Measurements from ENCODE around the gene SLC7A7. TPM values are rescaled to one million over a fixed set of nuclear protein-coding genes. Genes with fewer than 3 reads are reported as not detected.

SLC7A7 gene
- total RNA-seq, 1 donor from 2014 or later, result 4.6 TPM

DNA sequence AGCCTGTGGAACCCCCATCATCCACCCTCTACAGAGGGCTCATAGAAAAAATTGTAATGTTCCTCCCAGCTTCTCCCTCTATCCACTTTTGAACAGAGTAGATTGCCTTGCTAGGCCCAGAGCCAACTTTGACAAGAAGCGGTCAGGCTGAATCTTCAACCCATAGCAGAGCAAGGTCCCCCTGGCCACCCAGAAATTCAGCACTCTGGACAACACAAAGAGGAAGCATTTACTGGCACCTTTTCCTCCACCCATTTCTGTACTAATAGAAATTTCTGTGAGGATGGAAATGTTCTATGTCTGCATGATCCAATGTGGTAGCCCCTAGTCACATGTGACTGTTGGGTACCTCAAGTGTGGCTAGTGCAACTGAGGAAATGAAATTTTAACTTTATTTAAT, 91.4 kb downstream of the SLC7A7 start:
- Histone ChIP-seq H3K27ac (replicated peaks) (no peak overlapping the region), H3K4me1 (no peaks in the 10 kb centered on the region), H3K4me3 (no peak overlapping the region), H3K9me3 (replicated peaks) (peaks cover 13% of the 10 kb centered on the region), H3K27me3 (ENCODE audit: low read depth) (peaks cover 8% of the 10 kb centered on the region), H3K36me3 (no peaks in the 10 kb centered on the region)
- DNase-seq, result no peak
- intact Hi-C loops (cut with micrococcal nuclease), result no loop called here
- TF ChIP-seq, protein P1, sequence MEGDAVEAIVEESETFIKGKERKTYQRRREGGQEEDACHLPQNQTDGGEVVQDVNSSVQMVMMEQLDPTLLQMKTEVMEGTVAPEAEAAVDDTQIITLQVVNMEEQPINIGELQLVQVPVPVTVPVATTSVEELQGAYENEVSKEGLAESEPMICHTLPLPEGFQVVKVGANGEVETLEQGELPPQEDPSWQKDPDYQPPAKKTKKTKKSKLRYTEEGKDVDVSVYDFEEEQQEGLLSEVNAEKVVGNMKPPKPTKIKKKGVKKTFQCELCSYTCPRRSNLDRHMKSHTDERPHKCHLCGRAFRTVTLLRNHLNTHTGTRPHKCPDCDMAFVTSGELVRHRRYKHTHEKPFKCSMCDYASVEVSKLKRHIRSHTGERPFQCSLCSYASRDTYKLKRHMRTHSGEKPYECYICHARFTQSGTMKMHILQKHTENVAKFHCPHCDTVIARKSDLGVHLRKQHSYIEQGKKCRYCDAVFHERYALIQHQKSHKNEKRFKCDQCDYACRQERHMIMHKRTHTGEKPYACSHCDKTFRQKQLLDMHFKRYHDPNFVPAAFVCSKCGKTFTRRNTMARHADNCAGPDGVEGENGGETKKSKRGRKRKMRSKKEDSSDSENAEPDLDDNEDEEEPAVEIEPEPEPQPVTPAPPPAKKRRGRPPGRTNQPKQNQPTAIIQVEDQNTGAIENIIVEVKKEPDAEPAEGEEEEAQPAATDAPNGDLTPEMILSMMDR (IDR thresholded peaks at IDR 0.05; ENCODE audit: borderline replicate concordance), result no peak

Other genes starting within 250 kb of the SLC7A7 start
- gene DAD1, start 226.2 kb downstream of the SLC7A7 start, total RNA-seq, result 118 TPM
- 23.2 TPM for gene ABHD4, start 217.1 kb downstream of the SLC7A7 start, total RNA-seq
- gene OR6J1, start 171.1 kb downstream of the SLC7A7 start, total RNA-seq, result not detected
- 182 TPM for gene OXA1L, start 48.7 kb downstream of the SLC7A7 start, total RNA-seq
- 110 TPM for gene MRPL52, start 14.5 kb upstream of the SLC7A7 start, total RNA-seq
- 22.1 TPM for gene MMP14, start 21.1 kb upstream of the SLC7A7 start, total RNA-seq
- 48.3 TPM for gene LRP10, start 56.3 kb upstream of the SLC7A7 start, total RNA-seq
- not detected for gene REM2, start 67.8 kb upstream of the SLC7A7 start, total RNA-seq
- 42.1 TPM for gene RBM23, start 103.7 kb upstream of the SLC7A7 start, total RNA-seq
- gene PRMT5, start 113.9 kb upstream of the SLC7A7 start, total RNA-seq, result 59.0 TPM
- 17.9 TPM for gene HAUS4, start 141.7 kb upstream of the SLC7A7 start, total RNA-seq
- 7.2 TPM for gene AJUBA, start 167.1 kb upstream of the SLC7A7 start, total RNA-seq
- gene C14orf93, start 194.7 kb upstream of the SLC7A7 start, total RNA-seq, result 4.9 TPM
- gene PSMB5, start 219.5 kb upstream of the SLC7A7 start, total RNA-seq, result 118 TPM
- not detected for gene PSMB11, start 226.8 kb upstream of the SLC7A7 start, total RNA-seq
- 2.1 TPM for gene CDH24, start 242.1 kb upstream of the SLC7A7 start, total RNA-seq